Measurements from ENCODE around the gene APLP1.
"Not testable (repeated sequence)": the region's sequence is repeated elsewhere in the genome, so short reads cannot be mapped to it uniquely, and the experiment has no call there.

The APLP1 gene

GRCh38 chr19:35879770-35880317, 11.5 kb downstream of the APLP1 start:
- Mint-ChIP-seq H3K4me3 (peak overlapping the region in 1 of 2 donors; percentile 25), H3K27ac (peak overlapping the region in 1 of 2 donors; percentile 75)
- ATAC-seq (replicated peaks), result peak; percentile 78

GRCh38 chr19:35882114-35882832, 13.9 kb downstream of the APLP1 start:
- H3K36me3 Mint-ChIP-seq (ENCODE audit: insufficient read depth), result peaks cover 12% of the 10 kb centered on the region
- H3K27me3 Mint-ChIP-seq, result peaks cover 25 to 34% of the 10 kb centered on the region in 2 donors
- DNase-seq (peak; percentile 56 to 65 (median 58)), ATAC-seq (replicated peaks) (peak; percentile 74)
- H3K4me1 Mint-ChIP-seq (ENCODE audit: low read depth in 2 of 2), result peaks cover 9 to 13% of the 10 kb centered on the region in 2 donors
- no peaks in the 10 kb centered on the region for H3K9me3 Mint-ChIP-seq
- H3K27ac Mint-ChIP-seq, result no peak overlapping the region
- no peak overlapping the region for H3K4me3 Mint-ChIP-seq

More at GRCh38 chr19:35879770-35880317, 11.5 kb downstream of the APLP1 start:
- Mint-ChIP-seq H3K9me3 (no peaks in the 10 kb centered on the region), H3K27me3 (peaks cover 29 to 52% of the 10 kb centered on the region in 2 donors), H3K36me3 (ENCODE audit: insufficient read depth) (no peaks in the 10 kb centered on the region), H3K4me1 (ENCODE audit: low read depth in 2 of 2) (peaks cover 9 to 11% of the 10 kb centered on the region in 2 donors)
- DNase-seq, result peak; percentile 62 to 71 (median 64)

- H3K27ac Mint-ChIP-seq, result peak overlapping the region in 1 of 2 donors; percentile 46
- peaks cover 9 to 13% of the 10 kb centered on the region in 2 donors for H3K4me1 Mint-ChIP-seq (ENCODE audit: low read depth in 2 of 2)
- peaks cover 10 to 17% of the 10 kb centered on the region in 2 donors for H3K27me3 Mint-ChIP-seq
- no peaks in the 10 kb centered on the region for H3K9me3 Mint-ChIP-seq
- H3K36me3 Mint-ChIP-seq (ENCODE audit: insufficient read depth), result peaks cover 29% of the 10 kb centered on the region
- H3K4me3 Mint-ChIP-seq, result no peak overlapping the region
- DNase-seq (no peak), ATAC-seq (replicated peaks) (no peak)
These were observed 15.5 kb downstream of the APLP1 start for GRCh38 chr19:35883882-35884281.

GRCh38 chr19:35885225-35885738, 16.9 kb downstream of the APLP1 start:
- Mint-ChIP-seq H3K4me1 (ENCODE audit: low read depth in 2 of 2) (peaks cover 3 to 7% of the 10 kb centered on the region in 2 donors), H3K4me3 (no peak overlapping the region), H3K27ac (peak overlapping the region; percentile 67 to 68), H3K27me3 (peaks cover under 1 to 3% of the 10 kb centered on the region in 2 donors), H3K36me3 (ENCODE audit: insufficient read depth) (peaks cover 43% of the 10 kb centered on the region), H3K9me3 (no peaks in the 10 kb centered on the region)
- DNase-seq (no peak), ATAC-seq (replicated peaks) (no peak)

GRCh38 chr19:35885904-35886303, 17.5 kb downstream of the APLP1 start:
- no peak overlapping the region for H3K4me3 Mint-ChIP-seq

GRCh38 chr19:35887197-35887596, 18.8 kb downstream of the APLP1 start:
- no peak for DNase-seq
- peaks cover 2 to 8% of the 10 kb centered on the region in 2 donors for H3K4me1 Mint-ChIP-seq (ENCODE audit: low read depth in 2 of 2)
- no peaks in the 10 kb centered on the region for H3K9me3 Mint-ChIP-seq
- no peak overlapping the region for H3K4me3 Mint-ChIP-seq
- no peaks in the 10 kb centered on the region for H3K27me3 Mint-ChIP-seq
- peak overlapping the region; percentile 6 to 67 for H3K27ac Mint-ChIP-seq
- no peak for ATAC-seq (replicated peaks)
- H3K36me3 Mint-ChIP-seq (ENCODE audit: insufficient read depth), result peaks cover 58% of the 10 kb centered on the region

More at GRCh38 chr19:35885904-35886303, 17.5 kb downstream of the APLP1 start:
- no peaks in the 10 kb centered on the region for H3K9me3 Mint-ChIP-seq
- peaks cover 49% of the 10 kb centered on the region for H3K36me3 Mint-ChIP-seq (ENCODE audit: insufficient read depth)
- peaks cover 3 to 8% of the 10 kb centered on the region in 2 donors for H3K4me1 Mint-ChIP-seq (ENCODE audit: low read depth in 2 of 2)
- H3K27ac Mint-ChIP-seq, result peak overlapping the region; percentile 67 to 68
- DNase-seq (no peak), ATAC-seq (replicated peaks) (no peak)
- H3K27me3 Mint-ChIP-seq, result no peaks in the 10 kb centered on the region

GRCh38 chr19:35888398-35888797, 20.0 kb downstream of the APLP1 start:
- peak overlapping the region in 1 of 2 donors; percentile 87 for H3K27ac Mint-ChIP-seq
- DNase-seq (no peak), ATAC-seq (replicated peaks) (no peak)
- peaks cover 70% of the 10 kb centered on the region for H3K36me3 Mint-ChIP-seq (ENCODE audit: insufficient read depth)
- H3K4me3 Mint-ChIP-seq, result no peak overlapping the region
- H3K9me3 Mint-ChIP-seq, result no peaks in the 10 kb centered on the region
- H3K4me1 Mint-ChIP-seq (ENCODE audit: low read depth in 2 of 2), result peaks cover 0 to 4% of the 10 kb centered on the region in 2 donors
- no peaks in the 10 kb centered on the region for H3K27me3 Mint-ChIP-seq

- DNase-seq, result no peak
- Mint-ChIP-seq H3K27me3 (no peaks in the 10 kb centered on the region), H3K9me3 (no peaks in the 10 kb centered on the region), H3K4me3 (no peak overlapping the region), H3K27ac (peak overlapping the region; percentile 44 to 87), H3K4me1 (ENCODE audit: low read depth in 2 of 2) (peaks cover 0 to 4% of the 10 kb centered on the region in 2 donors), H3K36me3 (ENCODE audit: insufficient read depth) (peaks cover 81% of the 10 kb centered on the region)
- no peak for ATAC-seq (replicated peaks)
These were observed 21.2 kb downstream of the APLP1 start for GRCh38 chr19:35889370-35890112.

GRCh38 chr19:35890113-35890650, 21.8 kb downstream of the APLP1 start:
- Mint-ChIP-seq H3K36me3 (ENCODE audit: insufficient read depth) (peaks cover 87% of the 10 kb centered on the region), H3K27me3 (no peaks in the 10 kb centered on the region), H3K4me1 (ENCODE audit: low read depth in 2 of 2) (peaks cover 0 to 4% of the 10 kb centered on the region in 2 donors), H3K4me3 (no peak overlapping the region), H3K9me3 (no peaks in the 10 kb centered on the region), H3K27ac (peak overlapping the region in 1 of 2 donors; percentile 44)
- DNase-seq, result no peak
- no peak for ATAC-seq (replicated peaks)

GRCh38 chr19:35891819-35892218, 23.4 kb downstream of the APLP1 start:
- H3K27me3 Mint-ChIP-seq; ATAC-seq (replicated peaks); DNase-seq; H3K4me3 Mint-ChIP-seq; H3K9me3 Mint-ChIP-seq; H3K27ac Mint-ChIP-seq; H3K4me1 Mint-ChIP-seq (ENCODE audit: low read depth in 2 of 2): not testable (repeated sequence)
- H3K36me3 Mint-ChIP-seq (ENCODE audit: insufficient read depth), result peaks cover 92% of the 10 kb centered on the region

- ATAC-seq (replicated peaks) (no peak), DNase-seq (no peak)
- H3K9me3 Mint-ChIP-seq, result no peaks in the 10 kb centered on the region
- no peaks in the 10 kb centered on the region for H3K27me3 Mint-ChIP-seq
- H3K4me3 Mint-ChIP-seq, result no peak overlapping the region
- no peak overlapping the region for H3K27ac Mint-ChIP-seq
- peaks cover 85% of the 10 kb centered on the region for H3K36me3 Mint-ChIP-seq (ENCODE audit: insufficient read depth)
- peaks cover 18 to 21% of the 10 kb centered on the region in 2 donors for H3K4me1 Mint-ChIP-seq (ENCODE audit: low read depth in 2 of 2)
These were observed 26.0 kb downstream of the APLP1 start for GRCh38 chr19:35894342-35894741.

- Mint-ChIP-seq H3K9me3 (no peaks in the 10 kb centered on the region), H3K4me3 (peak overlapping the region in 1 of 2 donors; percentile 42), H3K36me3 (ENCODE audit: insufficient read depth) (peaks cover 81% of the 10 kb centered on the region), H3K27ac (peak overlapping the region in 1 of 2 donors; percentile 83), H3K27me3 (no peaks in the 10 kb centered on the region), H3K4me1 (ENCODE audit: low read depth in 2 of 2) (peaks cover 20 to 24% of the 10 kb centered on the region in 2 donors)
- no peak for ATAC-seq (replicated peaks)
- DNase-seq, result no peak
These were observed 27.7 kb downstream of the APLP1 start for GRCh38 chr19:35895911-35896642.

Measured in effector memory CD8-positive, alpha-beta T cell (primary cell).